Stomach (tissue), 9 donors: ENCODE data around the gene ASAH2. TPM values are rescaled to one million over a fixed set of nuclear protein-coding genes. Genes with fewer than 3 reads are reported as not detected.

ENCODE experiments used
- DNase-seq, 2 donors: peaks; one replicate each; pipeline versions ENCODE4 v3.0.0 to v3.0.0-alpha.2; 2013 to 2019
- H3K27ac ChIP-seq, 5 donors: fragments of 200-600 bp in 4 of 5; sonication (generic) in 4 of 5; one replicate each; pipeline ENCODE4 v1.5.1; 2013 to 2019; ENCODE audit warnings: mild to moderate bottlenecking in 1 of 5, moderate library complexity in 1 of 5
- H3K27me3 ChIP-seq, 3 donors: fragments of 200-600 bp; sonication (generic); one replicate each; pipeline ENCODE4 v1.5.1; 2017 to 2019; ENCODE audit warnings: mixed run types in 1 of 3
- H3K36me3 ChIP-seq, 4 donors: fragments of 200-600 bp; sonication (generic); 1 replicate in 3 of 4; 2 replicates in 1 of 4; pipeline ENCODE4 v1.5.1; 2016 to 2019
- H3K4me1 ChIP-seq, 4 donors: fragments of 200-600 bp; sonication (generic); one replicate each; pipeline ENCODE4 v1.5.1; 2016 to 2019
- H3K4me3 ChIP-seq, 4 donors: fragments of 200-600 bp; sonication (generic) in 3 of 4; one replicate each; pipeline ENCODE4 v1.5.1; 2016 to 2019; ENCODE audit warnings: mild to moderate bottlenecking in 1 of 4
- H3K9me3 ChIP-seq, 4 donors: fragments of 200-600 bp; sonication (generic); one replicate each; pipeline ENCODE4 v1.5.1; 2016 to 2019
- EP300 ChIP-seq: sonication (generic); formaldehyde crosslinking; IDR thresholded peaks from one replicate; pipeline ENCODE4 v1.6.1; 2017; ENCODE audit warnings: antibody characterized with exemption
- POLR2A ChIP-seq, 4 donors: fragments of 450-650 bp; IDR thresholded peaks; one replicate each; pipeline ENCODE4 v1.6.1; 2016; ENCODE audit warnings: antibody characterized with exemption in 4 of 4, control low read depth in 2 of 4, mild to moderate bottlenecking in 1 of 4, moderate library complexity in 1 of 4
- POLR2AphosphoS5 ChIP-seq, 3 donors: sonication (generic); formaldehyde crosslinking; IDR thresholded peaks; one replicate each; pipeline ENCODE4 v1.6.1; 2016; ENCODE audit warnings: antibody characterized with exemption in 3 of 3
- WGBS, 5 donors: extraction: QIAGEN DNeasy Blood & Tissue Kit in 3 of 5; methylation state at CpG; one replicate each; pipeline versions ENCODE4 v1.1.5 to v1.1.7; 2013 to 2018; 5-methylcytosine and 5-hydroxymethylcytosine counted together
- intact Hi-C: fragments of 100-400 bp; cut with DNase I; formaldehyde crosslinking; loops from one replicate; pipeline ENCODE4 v1.15.1; 2023; ENCODE audit warnings: low total_unique reads
- polyA plus RNA-seq, 3 donors: library from polyadenylated mRNA; stranded (reverse); fragments of 200-250 nt; gene quantifications; one replicate each; pipeline ENCODE4 v1.2.3, GENCODE V29; 2013
- total RNA-seq, 5 donors: library from RNA; depleted of rRNA; stranded (reverse); fragments of >200 nt; gene quantifications; one replicate each; pipeline versions ENCODE4 v1.1.0 to v1.2.3, GENCODE V29; 2014 to 2016
- TF ChIP-seq, protein P1 (sequence below), 7 experiments: fragments of 450-650 bp in 4 of 7; fragments of 200-600 bp in 3 of 7; sonication (generic) in 3 of 7; IDR thresholded peaks; one replicate each; pipeline ENCODE4 v1.5.1; 2016 to 2019; ENCODE audit warnings: antibody characterized with exemption in 7 of 7, control low read depth in 2 of 7, mild to moderate bottlenecking in 1 of 7
- donor health status: healthy with polysubstance abuse.
- donor health status: Bipolar disorder and iron deficiency.
- donor health status: healthy.

The ASAH2 gene
- total and polyA plus RNA-seq, 8 donors = 0.20 to 22.8 (median 0.55) TPM

DNA sequence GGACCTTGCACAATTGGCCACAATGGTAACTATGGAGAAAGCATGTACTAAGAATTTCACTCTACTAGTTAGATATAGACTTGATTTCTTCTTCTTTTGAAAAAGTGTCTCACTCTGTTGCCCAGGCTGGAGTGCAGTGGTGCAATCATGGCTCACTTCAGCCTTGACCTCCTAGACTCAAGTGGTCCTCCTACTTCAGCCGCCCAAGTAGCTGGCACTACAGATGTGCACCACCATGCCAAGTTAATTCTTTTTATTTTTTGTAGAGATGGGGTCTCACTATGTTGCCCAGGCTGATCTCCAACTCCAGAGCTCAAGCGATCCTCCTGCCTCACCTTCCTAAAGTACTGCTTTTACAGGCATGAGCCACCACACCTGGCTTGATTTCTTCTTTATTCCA, 29.1 kb downstream of the ASAH2 start:
- WGBS, 5 donors = 83 to 96% (median 90%) methylated on average over 2 of the region's 2 CpGs
- TF ChIP-seq, protein P1, sequence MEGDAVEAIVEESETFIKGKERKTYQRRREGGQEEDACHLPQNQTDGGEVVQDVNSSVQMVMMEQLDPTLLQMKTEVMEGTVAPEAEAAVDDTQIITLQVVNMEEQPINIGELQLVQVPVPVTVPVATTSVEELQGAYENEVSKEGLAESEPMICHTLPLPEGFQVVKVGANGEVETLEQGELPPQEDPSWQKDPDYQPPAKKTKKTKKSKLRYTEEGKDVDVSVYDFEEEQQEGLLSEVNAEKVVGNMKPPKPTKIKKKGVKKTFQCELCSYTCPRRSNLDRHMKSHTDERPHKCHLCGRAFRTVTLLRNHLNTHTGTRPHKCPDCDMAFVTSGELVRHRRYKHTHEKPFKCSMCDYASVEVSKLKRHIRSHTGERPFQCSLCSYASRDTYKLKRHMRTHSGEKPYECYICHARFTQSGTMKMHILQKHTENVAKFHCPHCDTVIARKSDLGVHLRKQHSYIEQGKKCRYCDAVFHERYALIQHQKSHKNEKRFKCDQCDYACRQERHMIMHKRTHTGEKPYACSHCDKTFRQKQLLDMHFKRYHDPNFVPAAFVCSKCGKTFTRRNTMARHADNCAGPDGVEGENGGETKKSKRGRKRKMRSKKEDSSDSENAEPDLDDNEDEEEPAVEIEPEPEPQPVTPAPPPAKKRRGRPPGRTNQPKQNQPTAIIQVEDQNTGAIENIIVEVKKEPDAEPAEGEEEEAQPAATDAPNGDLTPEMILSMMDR (IDR thresholded peaks at IDR 0.05) = no peak
- TF ChIP-seq POLR2A (IDR thresholded peaks at IDR 0.05) (no peak), POLR2AphosphoS5 (IDR thresholded peaks at IDR 0.05) (no peak), EP300 (no peak)
- intact Hi-C loops = no loop called here

DNA sequence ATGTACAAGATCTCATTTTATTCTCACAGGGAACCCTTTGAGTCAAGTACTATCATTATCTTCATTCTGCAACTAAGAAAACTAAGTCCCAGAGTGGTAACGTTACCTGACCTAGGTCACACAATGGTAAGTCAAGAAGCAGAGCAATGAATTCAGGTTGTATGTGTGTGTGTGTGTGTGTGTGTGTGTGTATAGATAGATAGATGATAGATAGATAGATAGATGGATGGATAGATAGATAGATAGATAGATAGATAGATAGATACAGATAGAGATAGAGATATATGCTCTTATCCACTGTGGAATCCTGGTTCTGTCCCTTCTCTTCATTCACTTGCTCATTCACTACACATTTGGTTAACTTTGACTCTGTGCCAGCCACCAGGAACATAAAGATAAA, 29.8 kb downstream of the ASAH2 start:
- WGBS, 5 donors = 68 to 85% (median 81%) methylated on average over 1 of the region's 1 CpG
- intact Hi-C loops = no loop called here
- TF ChIP-seq POLR2A (IDR thresholded peaks at IDR 0.05) = no peak
- no peak for TF ChIP-seq POLR2AphosphoS5 (IDR thresholded peaks at IDR 0.05)
- TF ChIP-seq, protein P1 (IDR thresholded peaks at IDR 0.05) = no peak
- TF ChIP-seq EP300 = no peak

More for the DNA sequence above, 29.1 kb downstream of the ASAH2 start:
- no peak overlapping the region for H3K27ac ChIP-seq
- no peak overlapping the region for H3K4me3 ChIP-seq
- no peaks in the 10 kb centered on the region for H3K9me3 ChIP-seq
- no peaks in the 10 kb centered on the region for H3K36me3 ChIP-seq
- H3K4me1 ChIP-seq = peaks cover 0 to 6% (median under 1%) of the 10 kb centered on the region in 4 donors
- DNase-seq = no peak
- no peaks in the 10 kb centered on the region for H3K27me3 ChIP-seq

DNA sequence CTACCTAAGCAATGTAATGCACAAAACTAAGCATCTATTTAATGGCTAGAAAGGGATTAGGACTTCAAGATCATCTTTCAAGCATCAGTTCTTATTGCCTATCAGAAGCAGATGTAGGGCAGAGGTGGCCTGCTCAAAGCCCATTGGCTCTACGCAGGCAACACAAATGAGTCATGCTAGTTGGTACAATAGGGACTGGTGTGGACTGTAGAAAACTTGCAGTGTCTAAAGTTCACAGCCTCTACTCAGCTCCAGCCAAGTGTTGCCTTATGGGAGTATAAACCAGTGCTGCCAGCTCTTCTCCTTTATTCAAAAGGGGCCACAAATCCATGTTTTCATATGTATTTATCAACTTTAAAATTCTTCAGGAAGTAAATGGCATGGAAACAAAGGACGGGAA, 31.7 kb downstream of the ASAH2 start:
- no peak overlapping the region for H3K27ac ChIP-seq
- 87 to 98% (median 96%) methylated on average over 2 of the region's 2 CpGs for WGBS, 5 donors
- H3K36me3 ChIP-seq = no peaks in the 10 kb centered on the region
- intact Hi-C loops = no loop called here
- H3K9me3 ChIP-seq = no peaks in the 10 kb centered on the region
- peaks cover 0 to 12% (median 6%) of the 10 kb centered on the region in 4 donors for H3K4me1 ChIP-seq
- H3K4me3 ChIP-seq = no peak overlapping the region
- TF ChIP-seq POLR2AphosphoS5 (IDR thresholded peaks at IDR 0.05) (no peak), EP300 (no peak), POLR2A (IDR thresholded peaks at IDR 0.05) (no peak)
- TF ChIP-seq, protein P1 (IDR thresholded peaks at IDR 0.05) = no peak
- H3K27me3 ChIP-seq = no peaks in the 10 kb centered on the region
- DNase-seq = no peak

More for the DNA sequence above, 29.8 kb downstream of the ASAH2 start:
- DNase-seq = no peak
- Histone ChIP-seq H3K36me3 (no peaks in the 10 kb centered on the region), H3K4me3 (no peak overlapping the region), H3K27me3 (no peaks in the 10 kb centered on the region), H3K9me3 (no peaks in the 10 kb centered on the region), H3K4me1 (peaks cover 0 to 11% (median 6%) of the 10 kb centered on the region in 4 donors), H3K27ac (no peak overlapping the region)

DNA sequence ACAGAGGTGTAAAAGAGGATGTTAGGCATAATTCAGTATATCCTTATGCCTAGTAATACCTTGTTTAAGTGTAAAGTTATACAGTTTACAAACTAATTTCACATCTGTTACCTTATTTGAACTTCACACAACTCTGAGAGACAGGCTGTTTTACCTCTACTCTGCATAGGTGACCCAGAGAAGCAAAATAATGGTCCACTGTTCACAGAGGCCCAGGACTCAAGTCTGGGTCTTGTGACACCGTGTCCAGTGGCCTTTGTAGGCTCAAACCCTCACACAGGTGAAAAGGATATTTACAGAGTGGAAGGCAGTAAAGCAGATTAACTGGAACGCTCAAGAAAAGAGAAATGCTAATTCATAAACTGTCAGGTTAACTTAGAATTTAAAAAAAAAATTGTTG, 32.1 kb downstream of the ASAH2 start:
- Histone ChIP-seq H3K9me3 (no peaks in the 10 kb centered on the region), H3K27ac (no peak overlapping the region), H3K27me3 (no peaks in the 10 kb centered on the region), H3K4me3 (no peak overlapping the region), H3K4me1 (peaks cover 0 to 12% (median 6%) of the 10 kb centered on the region in 4 donors), H3K36me3 (no peaks in the 10 kb centered on the region)
- WGBS, 5 donors = 48 to 70% (median 59%) methylated on average over 2 of the region's 2 CpGs
- TF ChIP-seq POLR2AphosphoS5 (IDR thresholded peaks at IDR 0.05) = no peak
- TF ChIP-seq, protein P1 (IDR thresholded peaks at IDR 0.05) = no peak
- no peak for TF ChIP-seq EP300
- no peak for TF ChIP-seq POLR2A (IDR thresholded peaks at IDR 0.05)
- DNase-seq = no peak
- intact Hi-C loops = no loop called here
